ENCODE data around the gene PRDX4.
"Not testable (repeated sequence)": the region's sequence is repeated elsewhere in the genome, so short reads cannot be mapped to it uniquely, and the experiment has no call there.

Gene PRDX4

GRCh38 chrX:23633834-23634580 lies 33.3 kb upstream of the PRDX4 start:
- no peak for DNase-seq (ENCODE audit: extremely low read depth, low read depth)
- TF ChIP-seq CTCF (IDR thresholded peaks at IDR 0.05; ENCODE audit: low read depth, low read length, missing control alignments), result no peak

GRCh38 chrX:23637187-23637586 lies 30.1 kb upstream of the PRDX4 start:
- TF ChIP-seq CTCF (IDR thresholded peaks at IDR 0.05; ENCODE audit: low read depth, low read length, missing control alignments), result no peak
- DNase-seq (ENCODE audit: extremely low read depth, low read depth), result no peak
- no peak overlapping the region for H3K4me3 ChIP-seq (replicated peaks; ENCODE audit: low read depth, low read length)

More at GRCh38 chrX:23633834-23634580, 33.3 kb upstream of the PRDX4 start:
- H3K4me3 ChIP-seq (replicated peaks; ENCODE audit: low read depth, low read length), result no peak overlapping the region

- no peak for TF ChIP-seq CTCF (IDR thresholded peaks at IDR 0.05; ENCODE audit: low read depth, low read length, missing control alignments)
- no peak for DNase-seq (ENCODE audit: extremely low read depth, low read depth)
- H3K4me3 ChIP-seq (replicated peaks; ENCODE audit: low read depth, low read length), result no peak overlapping the region
Measured at GRCh38 chrX:23643020-23643419, 24.3 kb upstream of the PRDX4 start.

GRCh38 chrX:23644744-23645143 lies 22.5 kb upstream of the PRDX4 start:
- DNase-seq (ENCODE audit: extremely low read depth, low read depth), result no peak
- no peak overlapping the region for H3K4me3 ChIP-seq (replicated peaks; ENCODE audit: low read depth, low read length)
- no peak for TF ChIP-seq CTCF (IDR thresholded peaks at IDR 0.05; ENCODE audit: low read depth, low read length, missing control alignments)

- DNase-seq (ENCODE audit: extremely low read depth, low read depth), result no peak
- H3K4me3 ChIP-seq (replicated peaks; ENCODE audit: low read depth, low read length), result no peak overlapping the region
- TF ChIP-seq CTCF (IDR thresholded peaks at IDR 0.05; ENCODE audit: low read depth, low read length, missing control alignments), result no peak
Measured at GRCh38 chrX:23656091-23656490, 11.2 kb upstream of the PRDX4 start.

- H3K4me3 ChIP-seq (replicated peaks; ENCODE audit: low read depth, low read length), result no peak overlapping the region
- DNase-seq (ENCODE audit: extremely low read depth, low read depth), result no peak
- no peak for TF ChIP-seq CTCF (IDR thresholded peaks at IDR 0.05; ENCODE audit: low read depth, low read length, missing control alignments)
Measured at GRCh38 chrX:23656684-23657083, 10.6 kb upstream of the PRDX4 start.

- TF ChIP-seq CTCF (IDR thresholded peaks at IDR 0.05; ENCODE audit: low read depth, low read length, missing control alignments), result no peak
- DNase-seq (ENCODE audit: extremely low read depth, low read depth), result no peak
- no peak overlapping the region for H3K4me3 ChIP-seq (replicated peaks; ENCODE audit: low read depth, low read length)
Measured at GRCh38 chrX:23659339-23659738, 8.0 kb upstream of the PRDX4 start.

- DNase-seq (ENCODE audit: extremely low read depth, low read depth); H3K4me3 ChIP-seq (replicated peaks; ENCODE audit: low read depth, low read length): not testable (repeated sequence)
Measured at GRCh38 chrX:23660083-23660765, 7.1 kb upstream of the PRDX4 start.

Measured in HFF-Myc (cell line).